GM19351 (cell line): ENCODE data around the gene SERAC1.

Experiments used
- ATAC-seq: cut with Tn5 transposase; IDR thresholded peaks from one replicate; pipeline ENCODE4 v1.9.1; 2021; ENCODE audit warnings: mild to moderate bottlenecking, moderate library complexity; ENCODE audit not compliant: unreplicated experiment

The SERAC1 gene

GRCh38 chr6:158060455-158061360, 107.4 kb downstream of the SERAC1 start:
- no peak for ATAC-seq
